Psoas muscle (tissue), 8 donors: ENCODE measurements around the gene RGPD3. TPM values are rescaled to one million over a fixed set of nuclear protein-coding genes. Genes with fewer than 3 reads are reported as not detected.
"Not testable (repeated sequence)": the region's sequence is repeated elsewhere in the genome, so short reads cannot be mapped to it uniquely, and the experiment has no call there.

ENCODE experiments used
- ATAC-seq, 4 donors: fragments of 200-7000 bp; cut with Tn5 transposase; one replicate each; pipeline ENCODE4 v1.9.1; 2020; ENCODE audit warnings: moderate library complexity in 3 of 4, mild to moderate bottlenecking in 2 of 4
- DNase-seq, 2 donors: peaks; one replicate each; pipeline ENCODE4 v3.0.0-alpha.2; 2020
- H3K27ac ChIP-seq: fragments of 200-600 bp; one replicate; pipeline ENCODE4 v1.8.0; 2022
- H3K27me3 ChIP-seq, 3 donors: fragments of 200-600 bp in 1 of 3; one replicate each; pipeline versions ENCODE4 v1.6.1 to v1.8.0; 2013 to 2022; ENCODE audit warnings: low read length in 2 of 3, mild to moderate bottlenecking in 2 of 3, moderate library complexity in 1 of 3; ENCODE audit not compliant: insufficient read depth in 3 of 3
- H3K36me3 ChIP-seq, 2 donors: fragments of 200-600 bp in 1 of 2; one replicate each; pipeline versions ENCODE4 v1.6.1 to v1.8.0; 2013 to 2022; ENCODE audit warnings: low read depth in 1 of 2, mild to moderate bottlenecking in 1 of 2, moderate library complexity in 1 of 2; ENCODE audit not compliant: insufficient read depth in 1 of 2
- H3K4me1 ChIP-seq: fragments of 200-600 bp; one replicate; pipeline ENCODE4 v1.8.0; 2022
- H3K4me3 ChIP-seq: fragments of 200-600 bp; one replicate; pipeline ENCODE4 v1.8.0; 2022; ENCODE audit warnings: mild to moderate bottlenecking
- H3K9me3 ChIP-seq: fragments of 200-600 bp; one replicate; pipeline ENCODE4 v1.8.0; 2022
- CTCF ChIP-seq: fragments of 200-600 bp; IDR thresholded peaks from one replicate; pipeline ENCODE4 v1.8.0; 2022; ENCODE audit warnings: antibody characterized with exemption
- WGBS, 3 donors: extraction: QIAGEN DNeasy Blood & Tissue Kit; methylation state at CpG; one replicate each; pipeline versions ENCODE4 v1.1.6 to v1.1.7; 2013; 5-methylcytosine and 5-hydroxymethylcytosine counted together
- intact Hi-C, 2 donors: fragments of 100-400 bp; cut with DNase I; formaldehyde crosslinking; loops; one replicate each; pipeline versions ENCODE4 v1.11.0 to v1.14.2; 2022
- polyA plus RNA-seq, 3 donors: library from polyadenylated mRNA; stranded (reverse); fragments of 200-250 nt; gene quantifications; one replicate each; pipeline ENCODE4 v1.2.3, GENCODE V29; 2013
- total RNA-seq, 4 donors: library from RNA; stranded (reverse); fragmentation: NEBNext Ultra II Directional in 2 of 4; extraction: Animal tissue kit (Norgen Biotek cat#: 25700) in 2 of 4; gene quantifications; one replicate each; pipeline versions ENCODE4 v1.2.1 to v1.2.4, GENCODE V29; 2021 to 2023
- donor health status: healthy with polysubstance abuse.
- donor health status: DM: no; HTN: no; CAD: no; lungs with moderate emphysema.
- donor health status: Bipolar disorder and iron deficiency.
- donor health status: healthy.
- donor health status: DM: yes; HTN: yes; CAD: no.
- donor health status: DM: no; HTN: no; CAD: no.
- donor health status: DM: no; HTN: no; CAD: no.
- donor health status: DM: yes; HTN: yes; CAD: no.

RGPD3 gene
- total and polyA plus RNA-seq, 7 donors = 0.03 to 0.35 (median 0.11) TPM; not detected in 1

GRCh38 chr2:106381867-106382266, 86.3 kb downstream of the RGPD3 start:
- 93 to 100% (median 98%) methylated on average over 3 to 4 of the region's 4 CpGs for WGBS, 3 donors
- ATAC-seq, H3K4me3 ChIP-seq, DNase-seq, H3K27ac ChIP-seq, H3K27me3 ChIP-seq, H3K36me3 ChIP-seq, intact Hi-C loops, H3K4me1 ChIP-seq, H3K9me3 ChIP-seq: not testable (repeated sequence)

GRCh38 chr2:106379567-106379966, 88.6 kb downstream of the RGPD3 start:
- ATAC-seq, H3K9me3 ChIP-seq, H3K4me1 ChIP-seq, DNase-seq, H3K4me3 ChIP-seq, H3K27ac ChIP-seq, intact Hi-C loops, H3K36me3 ChIP-seq, H3K27me3 ChIP-seq: not testable (repeated sequence)
- WGBS, 3 donors = 79 to 93% (median 87%) methylated on average over 3 of the region's 3 CpGs

- H3K27ac ChIP-seq, H3K4me3 ChIP-seq, intact Hi-C loops, H3K36me3 ChIP-seq, H3K4me1 ChIP-seq, H3K27me3 ChIP-seq, DNase-seq, ATAC-seq, H3K9me3 ChIP-seq: not testable (repeated sequence)
- 71 to 93% (median 79%) methylated on average over 2 of the region's 3 CpGs for WGBS, 3 donors
These were observed 99.0 kb downstream of the RGPD3 start for GRCh38 chr2:106369182-106369581.

GRCh38 chr2:106366204-106366885, 101.9 kb downstream of the RGPD3 start:
- Histone ChIP-seq H3K36me3 (no peaks in the 10 kb centered on the region), H3K4me3 (no peak overlapping the region), H3K27me3 (peaks cover 0 to 2% (median 0%) of the 10 kb centered on the region in 3 donors), H3K27ac (no peak overlapping the region), H3K4me1 (no peaks in the 10 kb centered on the region), H3K9me3 (no peaks in the 10 kb centered on the region)
- intact Hi-C loops = no loop called here
- DNase-seq (no peak), ATAC-seq (no peak)
- no peak for TF ChIP-seq CTCF
- 53 to 57% (median 56%) methylated on average over 12 of the region's 12 CpGs for WGBS, 3 donors

GRCh38 chr2:106363791-106364190, 104.4 kb downstream of the RGPD3 start:
- Histone ChIP-seq H3K9me3 (no peaks in the 10 kb centered on the region), H3K4me1 (no peaks in the 10 kb centered on the region), H3K4me3 (no peak overlapping the region), H3K27me3 (peaks cover 0 to 2% (median 0%) of the 10 kb centered on the region in 3 donors), H3K36me3 (no peaks in the 10 kb centered on the region), H3K27ac (no peak overlapping the region)
- ATAC-seq (no peak), DNase-seq (no peak)
- 44 to 62% (median 46%) methylated on average over 2 of the region's 2 CpGs for WGBS, 3 donors
- TF ChIP-seq CTCF = no peak
- intact Hi-C loops = no loop called here

- ATAC-seq (no peak), DNase-seq (no peak)
- H3K9me3 ChIP-seq = no peaks in the 10 kb centered on the region
- intact Hi-C loops = no loop called here
- no peaks in the 10 kb centered on the region for H3K4me1 ChIP-seq
- H3K27ac ChIP-seq = no peak overlapping the region
- no peaks in the 10 kb centered on the region for H3K36me3 ChIP-seq
- H3K4me3 ChIP-seq = no peak overlapping the region
- no peak for TF ChIP-seq CTCF
- 0% methylated on average over 1 of the region's 1 CpG for WGBS, 3 donors
- peaks cover 0 to 5% (median 0%) of the 10 kb centered on the region in 3 donors for H3K27me3 ChIP-seq
These were observed 105.4 kb downstream of the RGPD3 start for GRCh38 chr2:106362789-106363188.
